T-helper 2 cell treated with Interferon-gamma antibody and Interleukin-4, amounts not matched to agents 100 ng/mL and 5 ng/mL, for 36 hours (primary cell): ENCODE measurements around the gene DHPS. TPM values are rescaled to one million over a fixed set of nuclear protein-coding genes. Genes with fewer than 3 reads are reported as not detected.
"Not testable (repeated sequence)": the region's sequence is repeated elsewhere in the genome, so short reads cannot be mapped to it uniquely, and the experiment has no call there.

ENCODE experiments used
- intact Hi-C: fragments of 100-400 bp; cut with micrococcal nuclease; formaldehyde crosslinking; loops from one replicate; pipeline ENCODE4 v1.15.1; 2023
- total RNA-seq: library from RNA; stranded (reverse); gene quantifications from 2 replicates; pipeline ENCODE4 v1.2.3, GENCODE V29; 2022

Gene DHPS
- total RNA-seq, 1 donor from 2014 or later = 94.8 TPM

DNA sequence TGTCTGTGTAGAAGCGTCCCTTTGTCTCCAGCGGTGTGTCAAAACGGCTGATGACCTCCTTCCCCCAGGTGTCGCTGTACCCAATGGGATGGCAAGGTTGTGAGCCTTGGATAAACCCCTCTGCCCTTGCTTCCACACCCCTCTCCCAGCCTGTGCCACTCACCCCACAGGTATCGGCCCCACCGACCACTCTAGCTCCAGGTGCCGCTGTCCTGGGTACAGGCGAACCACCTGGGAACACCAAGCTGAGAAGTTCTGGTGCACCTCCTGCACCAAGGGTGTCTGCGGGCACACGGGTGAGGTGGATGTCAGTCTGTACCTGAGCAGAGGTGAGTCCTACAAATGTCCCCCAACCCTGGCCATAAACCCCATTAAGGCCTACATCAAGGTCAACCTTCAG, 31.7 kb downstream of the DHPS start:
- intact Hi-C loops = no loop called here

DNA sequence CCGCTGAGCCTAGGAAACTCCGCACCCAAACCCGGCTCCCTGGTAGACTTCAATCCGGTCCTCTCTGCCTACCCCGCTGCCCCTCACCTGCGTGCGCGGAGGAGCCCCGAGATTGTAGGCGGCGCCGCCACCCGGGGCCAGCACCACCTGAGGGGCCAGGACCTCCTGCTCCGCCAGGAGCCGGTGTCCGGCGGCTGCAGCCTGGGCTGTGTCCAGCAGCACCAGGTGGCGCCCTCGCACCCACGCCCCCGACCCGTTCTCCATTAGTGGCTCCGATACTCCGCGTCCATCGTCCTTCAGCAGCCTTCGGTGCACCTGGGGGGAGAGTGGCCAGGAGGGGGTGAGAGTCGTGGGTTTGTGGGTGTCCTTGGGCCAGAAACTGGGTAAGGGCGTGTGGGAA, 33.6 kb downstream of the DHPS start:
- intact Hi-C loops = no loop called here

- intact Hi-C loops = no loop called here
Measured at GRCh38 chr19:12647490-12648071, 34.1 kb downstream of the DHPS start.

- intact Hi-C loops = no loop called here
Measured at GRCh38 chr19:12647047-12647446, 34.6 kb downstream of the DHPS start.

- intact Hi-C loops = no loop called here
Measured at GRCh38 chr19:12646551-12646950, 35.1 kb downstream of the DHPS start.

- intact Hi-C loops = not testable (repeated sequence)
Measured at GRCh38 chr19:12643716-12644115, 38.0 kb downstream of the DHPS start.

DNA sequence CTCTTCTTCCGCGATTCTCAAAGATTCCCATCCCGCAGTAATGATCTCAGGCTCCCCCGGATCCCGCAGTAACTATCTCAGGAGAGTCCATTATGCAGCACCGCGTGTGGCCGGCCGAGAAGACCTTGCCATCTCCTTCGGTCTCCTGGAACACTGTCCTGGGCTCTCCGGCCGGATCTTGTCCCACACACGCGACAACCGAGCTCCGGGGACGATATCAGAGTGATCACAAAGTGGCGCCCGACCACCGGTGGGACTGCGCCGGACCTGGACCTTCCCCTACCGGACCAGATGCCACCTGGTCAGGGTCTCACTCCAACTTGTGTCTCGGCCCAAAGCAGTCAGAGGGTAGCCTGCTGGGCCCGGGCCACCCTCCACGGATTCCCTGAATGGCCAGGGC, 39.2 kb downstream of the DHPS start:
- intact Hi-C loops = no loop called here

- intact Hi-C loops = no loop called here
Measured at GRCh38 chr19:12641456-12641855, 40.2 kb downstream of the DHPS start.

GRCh38 chr19:12639901-12640613, 41.6 kb downstream of the DHPS start:
- intact Hi-C loops = loop anchor here (1.0 kb wide), 2 partner anchors 26 to 27 kb away; partner anchors contain the start of genes MAN2B1 and WDR83

DNA sequence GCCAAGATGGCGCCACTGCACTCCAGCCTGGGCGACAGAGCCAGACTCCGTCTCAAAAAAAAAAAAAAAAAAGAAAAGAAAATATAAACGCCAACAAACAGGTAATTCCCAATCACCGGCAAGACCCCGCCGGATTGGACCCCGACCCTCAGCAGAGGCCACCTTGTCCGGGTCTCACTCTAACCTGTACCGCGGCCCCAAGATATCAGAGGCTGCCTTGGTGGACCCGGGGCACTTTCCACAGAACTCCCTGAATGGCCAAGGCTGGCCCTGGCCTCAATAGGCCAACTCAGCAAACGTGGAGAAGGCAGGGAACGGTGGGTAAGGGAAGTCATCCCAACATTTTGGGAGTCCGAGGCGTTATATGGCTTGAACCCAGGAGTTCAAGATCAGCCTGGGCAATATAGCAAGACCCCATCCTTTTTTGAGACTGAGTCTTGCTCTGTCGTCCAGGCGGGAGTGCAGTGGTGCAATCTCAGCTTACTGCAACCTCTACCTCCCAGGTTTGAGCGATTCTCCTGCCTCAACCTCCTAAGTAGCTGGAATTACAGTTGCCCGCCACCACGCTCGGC, 43.0 kb downstream of the DHPS start:
- intact Hi-C loops = no loop called here

DNA sequence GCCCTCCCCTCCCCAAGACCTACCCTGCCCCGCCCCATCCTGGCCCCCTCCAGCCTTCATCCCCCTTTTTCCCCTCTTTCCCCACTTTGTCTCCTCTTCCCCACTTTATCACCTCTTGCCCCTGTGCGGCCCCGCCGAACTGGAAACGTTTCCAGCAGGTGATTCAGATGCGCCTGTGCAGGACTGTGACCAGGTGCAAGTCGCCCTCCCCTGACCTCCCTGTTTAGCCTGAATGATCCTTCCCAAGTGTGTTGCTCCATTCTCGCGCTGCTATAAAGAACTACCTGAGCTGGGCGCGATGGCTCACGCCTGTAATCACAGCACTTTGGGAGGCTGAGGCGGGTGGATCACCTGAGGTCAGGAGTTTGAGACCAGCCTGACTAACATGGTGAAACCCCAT, 45.0 kb downstream of the DHPS start:
- intact Hi-C loops = no loop called here

GRCh38 chr19:12629215-12629614, 52.5 kb downstream of the DHPS start:
- intact Hi-C loops = no loop called here

GRCh38 chr19:12628040-12629022, 53.3 kb downstream of the DHPS start:
- intact Hi-C loops = no loop called here

DNA sequence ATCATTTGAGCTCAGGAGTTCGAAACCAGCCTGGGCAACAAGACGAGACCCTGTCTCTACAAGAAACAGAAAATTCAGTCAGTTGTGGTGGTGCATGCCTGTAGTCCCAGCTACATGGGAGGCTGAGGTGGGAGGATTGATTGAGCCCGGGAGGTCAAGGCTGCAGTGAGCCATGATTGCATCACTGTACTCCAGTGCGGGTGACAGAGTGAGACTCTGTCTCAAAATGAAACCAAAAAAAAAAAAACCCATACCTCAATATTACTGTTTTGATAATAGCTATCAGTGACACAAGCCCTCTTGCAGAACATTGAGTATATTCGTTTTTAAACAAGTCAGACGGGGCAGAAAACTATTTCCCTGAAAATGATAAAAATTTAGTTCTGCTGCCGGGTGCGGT, 54.7 kb downstream of the DHPS start:
- intact Hi-C loops = no loop called here

Other genes starting within 250 kb of the DHPS start
- gene ZNF443, start 240.9 kb downstream of the DHPS start, total RNA-seq = 4.9 and 5.0 TPM in 2 replicates
- 1.2 and 1.9 TPM in 2 replicates for gene ZNF709, start 197.1 kb downstream of the DHPS start, total RNA-seq
- 10.1 and 12.1 TPM in 2 replicates for gene ZNF564, start 130.4 kb downstream of the DHPS start, total RNA-seq
- gene ZNF490, start 71.1 kb downstream of the DHPS start, total RNA-seq = 13.2 TPM in 2 replicates
- gene ZNF791, start 71.0 kb downstream of the DHPS start, total RNA-seq = 30.6 and 34.4 TPM in 2 replicates
- gene MAN2B1, start 15.1 kb downstream of the DHPS start, total RNA-seq = 120 and 134 TPM in 2 replicates
- 18.4 and 18.6 TPM in 2 replicates for gene WDR83, start 15.1 kb downstream of the DHPS start, total RNA-seq
- not detected in 2 replicates for gene GNG14, start 6.1 kb upstream of the DHPS start, total RNA-seq
- 6.2 and 6.8 TPM in 2 replicates for gene FBXW9, start 14.8 kb upstream of the DHPS start, total RNA-seq
- 82.2 and 84.3 TPM in 2 replicates for gene TNPO2, start 42.1 kb upstream of the DHPS start, total RNA-seq
- 176 and 181 TPM in 2 replicates for gene TRIR, start 52.8 kb upstream of the DHPS start, total RNA-seq
- gene GET3, start 55.6 kb upstream of the DHPS start, total RNA-seq = 61.5 and 68.5 TPM in 2 replicates
- not detected in 2 replicates for gene BEST2, start 69.9 kb upstream of the DHPS start, total RNA-seq
- 12.0 and 14.6 TPM in 2 replicates for gene HOOK2, start 93.7 kb upstream of the DHPS start, total RNA-seq
- gene JUNB, start 109.6 kb upstream of the DHPS start, total RNA-seq = 101 and 105 TPM in 2 replicates
- gene PRDX2, start 119.9 kb upstream of the DHPS start, total RNA-seq = 278 and 282 TPM in 2 replicates
- 26.6 and 29.4 TPM in 2 replicates for gene THSD8, start 120.2 kb upstream of the DHPS start, total RNA-seq
- 33.9 and 35.1 TPM in 2 replicates for gene RNASEH2A, start 124.7 kb upstream of the DHPS start, total RNA-seq
- not detected in 2 replicates for gene RTBDN, start 152.7 kb upstream of the DHPS start, total RNA-seq
- gene MAST1, start 156.6 kb upstream of the DHPS start, total RNA-seq = 0.73 and 1.0 TPM in 2 replicates
- 22.6 and 22.7 TPM in 2 replicates for gene DNASE2, start 199.6 kb upstream of the DHPS start, total RNA-seq
- gene KLF1, start 205.3 kb upstream of the DHPS start, total RNA-seq = 0.11 and 0.32 TPM in 2 replicates
- gene GCDH, start 209.3 kb upstream of the DHPS start, total RNA-seq = 40.9 and 43.2 TPM in 2 replicates
- gene SYCE2, start 237.4 kb upstream of the DHPS start, total RNA-seq = 2.5 and 3.8 TPM in 2 replicates